HG03108 (cell line): ENCODE measurements around the gene PIK3R5.

Source experiments
- ATAC-seq: cut with Tn5 transposase; IDR thresholded peaks from one replicate; pipeline ENCODE4 v1.9.1; 2021; ENCODE audit warnings: moderate library complexity; ENCODE audit not compliant: unreplicated experiment

PIK3R5 gene

GRCh38 chr17:8955021-8955959 lies 10.2 kb downstream of the PIK3R5 start:
- no peak for ATAC-seq

DNA sequence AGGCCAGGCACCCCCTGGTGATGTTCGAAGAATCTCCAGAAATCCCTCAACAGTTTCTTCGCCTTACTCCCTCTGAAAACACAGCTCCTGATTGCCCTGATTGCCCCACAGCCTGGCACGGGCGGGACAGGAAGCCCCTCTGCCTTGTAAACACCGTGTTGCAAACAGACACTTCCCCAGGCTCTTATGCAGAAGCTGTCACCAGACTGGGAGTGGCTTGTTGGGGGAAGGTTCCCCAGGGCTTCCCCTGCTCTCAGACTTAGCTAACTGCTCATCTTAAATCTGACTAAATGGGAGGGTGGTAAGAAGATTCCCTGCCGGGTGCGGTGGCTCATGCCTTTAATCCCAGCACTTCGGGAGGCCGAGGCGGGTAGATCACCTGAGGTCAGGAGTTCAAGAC lies 11.2 kb downstream of the PIK3R5 start:
- ATAC-seq, result peak; percentile 59

- no peak for ATAC-seq
Measured at GRCh38 chr17:8953156-8953885, 12.2 kb downstream of the PIK3R5 start.

DNA sequence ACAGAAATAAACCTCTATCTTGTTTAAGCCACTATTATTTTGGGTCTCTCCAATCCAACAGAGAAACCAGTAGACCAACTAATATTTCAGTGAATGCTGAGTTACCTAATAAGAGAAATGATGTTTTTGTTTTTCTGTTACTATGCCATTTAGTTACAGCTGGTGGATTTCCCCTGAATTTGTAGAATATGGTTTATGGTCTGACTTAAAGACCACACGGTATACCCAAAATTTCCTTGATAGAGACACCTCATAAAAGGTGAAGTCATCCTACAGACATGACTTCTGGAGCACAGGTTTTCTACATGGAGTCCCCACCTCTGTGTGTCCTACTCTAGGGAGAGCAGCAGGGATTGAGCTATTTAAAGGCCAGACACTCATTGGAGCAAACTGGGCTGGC lies 13.3 kb downstream of the PIK3R5 start:
- no peak for ATAC-seq

GRCh38 chr17:8951206-8951605 lies 14.3 kb downstream of the PIK3R5 start:
- ATAC-seq, result no peak

DNA sequence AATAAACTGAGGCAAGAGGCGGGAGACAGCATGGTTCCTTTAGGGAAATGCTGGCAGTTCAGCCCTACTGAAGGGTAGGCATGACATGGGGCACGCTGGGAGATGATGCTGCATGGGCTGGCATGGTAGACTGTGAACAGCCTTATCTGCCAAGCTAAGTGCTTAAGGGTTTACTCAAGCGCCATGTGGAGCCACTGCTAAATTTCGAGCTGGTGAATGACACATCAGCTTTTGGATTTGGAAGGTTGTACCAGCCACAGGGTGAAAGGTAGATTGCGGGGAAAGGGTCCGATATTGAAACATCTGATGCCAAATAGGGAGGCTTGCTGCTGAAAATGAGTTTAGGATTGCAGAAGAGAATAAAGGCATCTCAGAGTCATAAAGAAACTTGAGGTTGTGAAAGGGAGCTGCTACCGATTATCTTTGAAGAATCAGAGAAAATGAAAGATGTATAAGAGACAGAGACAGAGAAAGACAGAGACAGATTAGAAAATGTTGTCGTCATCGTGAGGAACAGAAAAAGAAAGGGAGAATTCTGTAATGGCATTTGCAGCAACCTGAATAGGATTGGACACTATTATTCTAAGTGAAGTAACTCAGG lies 16.3 kb downstream of the PIK3R5 start:
- peak; percentile 41 for ATAC-seq

DNA sequence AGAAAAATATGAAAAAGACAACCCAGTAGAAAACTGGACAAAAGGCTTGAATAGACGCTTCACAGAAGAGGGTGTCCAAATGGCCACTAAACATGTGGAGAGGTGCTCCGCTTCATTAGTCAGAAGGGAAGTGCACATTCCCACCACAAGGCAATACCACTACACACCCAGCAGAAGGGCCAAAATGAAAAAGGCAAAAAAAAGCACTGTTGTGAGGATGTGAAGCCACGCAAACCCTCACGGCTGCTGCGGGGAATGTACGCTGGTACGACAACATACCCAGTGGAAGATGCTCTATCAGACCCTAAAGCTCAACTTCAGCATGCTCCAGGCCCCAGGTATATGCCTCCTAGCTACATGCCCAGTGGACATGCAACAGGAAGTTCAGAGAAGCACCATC lies 17.0 kb downstream of the PIK3R5 start:
- no peak for ATAC-seq

GRCh38 chr17:8947201-8947600 lies 18.3 kb downstream of the PIK3R5 start:
- no peak for ATAC-seq

GRCh38 chr17:8946476-8946875 lies 19.0 kb downstream of the PIK3R5 start:
- no peak for ATAC-seq

- ATAC-seq, result no peak
Measured at GRCh38 chr17:8946071-8946470, 19.4 kb downstream of the PIK3R5 start.

DNA sequence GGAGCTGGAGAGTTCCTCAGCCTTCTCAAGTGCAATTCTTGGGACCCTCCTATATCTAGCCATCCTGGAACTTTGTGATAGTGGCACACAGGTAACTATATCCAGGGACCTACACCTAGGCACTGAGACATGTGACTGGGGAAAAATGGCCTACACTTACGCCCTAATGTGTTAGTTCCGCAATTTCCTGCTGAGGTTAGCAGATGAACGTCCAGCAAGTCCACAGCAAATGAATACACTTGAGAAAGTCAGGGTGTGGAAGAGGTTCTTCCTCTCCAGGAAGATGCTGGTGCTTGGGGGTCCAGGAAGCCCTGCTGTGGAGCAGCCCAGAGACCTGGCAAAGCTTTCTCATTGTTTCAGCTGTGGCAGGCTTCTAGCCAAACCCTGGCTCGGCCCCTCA lies 20.8 kb downstream of the PIK3R5 start:
- no peak for ATAC-seq

- ATAC-seq, result no peak
Measured at GRCh38 chr17:8944083-8944482, 21.4 kb downstream of the PIK3R5 start.

DNA sequence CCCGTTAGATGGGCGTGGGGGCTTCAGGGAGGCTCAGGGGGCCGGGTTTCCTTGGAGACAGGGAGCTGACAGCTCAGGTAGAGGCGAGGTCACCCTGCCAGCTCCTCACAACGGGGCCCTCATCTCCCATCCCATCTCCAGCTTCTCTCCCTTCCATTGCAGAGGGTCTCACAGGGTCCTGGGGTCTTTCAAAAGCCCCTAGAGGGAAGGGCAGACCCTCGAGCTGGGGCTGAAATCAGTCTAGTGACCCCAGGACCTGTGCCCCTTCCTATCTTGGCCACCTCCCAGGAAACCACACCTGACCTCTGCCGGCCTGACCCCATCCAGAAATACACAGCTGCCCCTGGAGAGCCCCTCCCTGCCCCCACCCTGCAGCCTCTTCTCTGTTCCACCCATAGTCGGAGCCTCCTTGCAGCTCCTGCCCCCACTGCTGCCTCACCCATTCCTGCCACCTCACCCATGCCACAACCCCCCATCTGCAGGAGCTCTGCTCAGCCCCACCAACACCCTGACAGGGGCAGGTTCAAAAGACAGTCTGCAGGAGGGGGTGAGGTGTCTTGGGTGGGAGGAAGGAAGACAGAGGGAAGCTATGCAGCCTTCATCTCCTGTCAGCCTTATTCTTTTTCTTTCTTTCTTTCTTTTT lies 23.4 kb downstream of the PIK3R5 start:
- ATAC-seq, result no peak

DNA sequence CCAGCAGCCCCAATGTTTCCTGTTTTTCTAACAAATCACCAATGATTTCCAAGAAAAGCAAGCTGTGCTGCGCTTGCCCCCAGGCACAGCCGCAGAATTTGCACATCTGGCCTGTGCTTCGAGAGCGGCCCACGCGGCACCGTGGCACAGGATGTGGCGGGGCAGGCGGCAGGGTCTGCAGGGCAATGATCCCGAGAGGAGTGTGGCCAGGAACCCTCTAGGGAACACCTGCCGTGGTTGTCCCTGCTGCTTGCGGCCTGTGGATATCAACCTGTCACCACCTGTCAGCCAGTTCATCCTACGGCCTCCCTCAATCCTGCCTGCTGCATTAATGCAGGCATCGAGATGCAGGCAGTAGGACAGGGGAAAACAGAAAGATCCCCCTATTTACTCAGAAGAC lies 24.0 kb downstream of the PIK3R5 start:
- ATAC-seq, result peak; percentile 47

GRCh38 chr17:8940866-8941471 lies 24.5 kb downstream of the PIK3R5 start:
- ATAC-seq, result no peak

DNA sequence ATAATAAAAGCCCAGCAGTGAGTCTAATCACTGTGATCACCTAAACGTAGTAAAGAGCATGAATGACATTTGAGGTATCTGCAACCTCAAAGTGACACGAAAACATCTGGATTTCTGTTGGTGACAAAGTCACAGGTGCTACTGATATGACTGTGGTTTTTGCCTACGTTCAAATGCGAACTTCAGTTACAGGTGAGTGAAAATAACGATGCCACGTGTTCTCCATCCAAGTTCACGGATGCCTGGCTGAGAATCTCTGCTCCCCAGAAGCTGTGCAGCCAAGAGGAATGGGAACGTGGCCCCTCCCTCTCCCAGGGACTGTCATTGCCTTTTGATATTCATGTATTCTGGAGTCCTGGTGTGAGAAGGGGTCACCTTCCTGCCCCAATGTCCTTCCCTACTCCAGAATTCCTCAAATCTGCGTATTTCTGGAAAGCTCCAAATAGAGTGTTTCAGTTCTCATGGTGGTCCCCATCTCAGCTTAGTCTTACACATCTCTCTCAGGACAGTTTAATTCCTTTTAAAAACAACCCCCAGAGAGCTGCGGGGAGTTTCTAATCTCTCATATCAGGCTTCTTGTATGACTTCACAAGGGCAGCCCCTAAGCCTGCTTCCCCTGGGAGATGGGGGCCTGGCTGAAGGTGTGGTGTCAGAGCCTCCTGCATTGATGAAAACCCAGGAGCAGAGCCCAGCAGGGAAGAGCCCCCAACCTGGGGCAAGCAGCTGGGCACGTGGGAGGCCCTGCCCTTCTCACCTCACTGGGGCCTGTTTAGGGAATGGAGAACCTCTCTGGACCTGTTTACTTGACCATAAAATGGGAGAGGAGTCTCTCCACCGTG lies 25.8 kb downstream of the PIK3R5 start:
- ATAC-seq, result peak; percentile 39

DNA sequence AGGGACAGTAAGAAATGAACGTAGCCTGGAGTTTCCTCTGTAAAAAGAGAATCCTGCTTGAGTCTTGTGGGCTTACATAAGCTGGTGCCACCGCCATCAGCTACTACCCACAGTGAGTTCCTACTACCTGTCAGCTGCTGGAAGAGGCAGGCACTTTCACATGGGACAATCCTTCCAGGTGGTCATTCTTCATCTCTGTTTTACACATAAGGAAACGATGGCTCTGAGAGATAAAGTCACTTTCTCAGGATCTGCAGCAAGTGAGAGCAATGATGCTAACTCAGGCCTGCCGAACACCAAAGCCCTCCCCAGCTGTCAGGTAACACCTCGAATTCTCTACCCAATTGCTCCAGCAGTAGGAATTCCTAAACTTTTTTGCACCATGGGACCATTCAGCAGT lies 26.6 kb downstream of the PIK3R5 start:
- ATAC-seq, result no peak

- ATAC-seq, result peak; percentile 36
Measured at GRCh38 chr17:8935191-8935590, 30.3 kb downstream of the PIK3R5 start.

DNA sequence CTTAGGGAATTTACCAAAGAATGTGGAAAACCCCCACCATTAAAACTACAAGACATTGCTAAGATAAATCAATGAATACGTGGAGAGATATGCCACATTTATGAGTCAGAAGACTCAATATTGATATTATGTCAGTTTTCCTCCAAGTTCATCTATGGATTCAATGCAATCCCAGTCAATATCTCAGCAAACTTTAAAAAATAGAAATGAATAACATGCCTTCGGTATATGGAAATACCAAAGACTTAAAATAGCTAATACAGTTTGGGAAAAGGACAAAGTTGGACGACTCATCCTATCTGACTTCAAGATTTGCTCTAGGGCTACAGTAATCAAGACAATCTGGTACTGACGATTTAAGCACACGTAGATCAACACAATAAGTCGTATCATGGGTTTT lies 31.2 kb downstream of the PIK3R5 start:
- ATAC-seq, result no peak

DNA sequence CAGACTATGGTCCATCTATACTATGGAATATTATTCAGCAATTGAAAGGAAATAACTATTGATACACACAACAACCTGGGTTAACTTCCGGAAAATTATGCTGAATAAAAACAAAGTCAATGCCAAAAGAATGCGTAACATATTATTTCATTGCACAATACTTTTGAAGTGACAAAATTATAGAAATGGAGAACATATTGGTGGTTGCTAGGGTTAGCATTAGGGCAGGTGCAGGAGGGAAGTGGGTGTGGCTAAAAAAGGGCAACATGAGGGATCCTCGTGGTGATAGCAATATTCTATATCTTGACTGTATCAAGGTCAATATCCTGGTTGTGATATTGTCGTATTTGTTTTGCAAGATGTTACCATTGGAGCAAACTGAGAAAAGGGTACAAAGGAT lies 34.9 kb downstream of the PIK3R5 start:
- ATAC-seq, result no peak
